T-cell (primary cell): Measurements from ENCODE around the gene VSIR. TPM values are rescaled to one million over a fixed set of nuclear protein-coding genes. Genes with fewer than 3 reads are reported as not detected.

Source experiments
- ATAC-seq, 4 experiments: fragments of 200-7000 bp in 3 of 4; fragments of 150-1000 bp in 1 of 4; cut with Tn5 transposase; replicated peaks in 1 of 4; 1 replicate in 3 of 4; 2 replicates in 1 of 4; pipeline ENCODE4 v1.10.0; 2021; ENCODE audit warnings: moderate library complexity in 3 of 4, mild to moderate bottlenecking in 2 of 4, moderate number of reproducible peaks in 1 of 4
- CTCF ChIA-PET, 2 donors: fragments of 300-600 bp; sonication (Branson Sonifier 250); formaldehyde crosslinking; loops; one replicate each; lab custom pipeline; 2022; ENCODE audit warnings: antibody characterized with exemption in 2 of 2; lab: Charles Lee
- POLR2A ChIA-PET, 2 donors: fragments of 300-600 bp; sonication (Branson Sonifier 250); formaldehyde crosslinking; loops; one replicate each; lab custom pipeline; 2022; ENCODE audit warnings: antibody characterized with exemption in 2 of 2; lab: Charles Lee
- DNase-seq, 35 experiments: peaks; one replicate each; pipeline versions ENCODE4 v3.0.0 to v3.0.0-alpha.2; 2013 to 2023
- H3K27ac ChIP-seq: one replicate; pipeline ENCODE4 v1.5.1; 2013; ENCODE audit warnings: low read length
- H3K27me3 ChIP-seq, 2 experiments: replicated peaks in 1 of 2; 1 replicate in 1 of 2; 2 replicates in 1 of 2; pipeline versions ENCODE4 v1.6.1 to v1.7.0; 2013; ENCODE audit warnings: low read length in 1 of 2, mixed read lengths in 1 of 2; ENCODE audit not compliant: control insufficient read depth in 2 of 2, insufficient read depth in 2 of 2; ENCODE audit errors: extremely low read depth in 1 of 2
- H3K36me3 ChIP-seq, 2 donors: 1 replicate in 1 of 2; 2 replicates in 1 of 2; pipeline versions ENCODE4 v1.6.1 to v1.7.0; 2013; ENCODE audit warnings: low read length in 1 of 2; ENCODE audit not compliant: control insufficient read depth in 2 of 2, insufficient read depth in 1 of 2; ENCODE audit errors: extremely low read depth in 1 of 2
- H3K4me1 ChIP-seq, 2 experiments: 1 replicate in 1 of 2; 2 replicates in 1 of 2; pipeline versions ENCODE4 v1.6.1 to v1.7.0; 2013; ENCODE audit warnings: low read length in 2 of 2, mixed read lengths in 1 of 2; ENCODE audit not compliant: insufficient read depth in 2 of 2, control insufficient read depth in 1 of 2; ENCODE audit errors: extremely low read depth in 1 of 2
- H3K4me3 ChIP-seq, 2 donors: 1 replicate in 1 of 2; 2 replicates in 1 of 2; pipeline versions ENCODE4 v1.5.1 to v1.7.0; 2013; ENCODE audit warnings: mild to moderate bottlenecking in 2 of 2, low read length in 1 of 2, moderate library complexity in 1 of 2; ENCODE audit not compliant: control insufficient read depth in 1 of 2; ENCODE audit errors: extremely low read depth in 1 of 2
- H3K9me3 ChIP-seq: 2 replicates; pipeline ENCODE4 v1.7.0; 2013
- H3K27ac Mint-ChIP-seq, 2 donors: one replicate each; pipeline ENCODE4 v1.8.0; 2020 to 2021; ENCODE audit warnings: mild to moderate bottlenecking in 2 of 2, mixed read lengths in 2 of 2
- H3K27me3 Mint-ChIP-seq, 2 donors: one replicate each; pipeline ENCODE4 v1.8.0; 2021 to 2022; ENCODE audit warnings: mixed read lengths in 2 of 2
- H3K36me3 Mint-ChIP-seq: one replicate; pipeline ENCODE4 v1.8.0; 2021; ENCODE audit warnings: mixed read lengths
- H3K4me1 Mint-ChIP-seq, 3 donors: one replicate each; pipeline ENCODE4 v1.8.0; 2020 to 2022; ENCODE audit warnings: mixed read lengths in 3 of 3, mild to moderate bottlenecking in 1 of 3
- H3K4me3 Mint-ChIP-seq, 3 donors: one replicate each; pipeline ENCODE4 v1.8.0; 2020 to 2022; ENCODE audit warnings: mild to moderate bottlenecking in 3 of 3, mixed read lengths in 3 of 3, moderate library complexity in 3 of 3
- H3K9me3 Mint-ChIP-seq, 3 donors: one replicate each; pipeline ENCODE4 v1.8.0; 2020 to 2022; ENCODE audit warnings: mixed read lengths in 3 of 3
- WGBS: methylation state at CpG from one replicate; pipeline ENCODE4 v1.1.5; 2013; ENCODE audit warnings: missing lambda C conversion rate; ENCODE audit not compliant: insufficient coverage; 5-methylcytosine and 5-hydroxymethylcytosine counted together
- total RNA-seq, 35 experiments: library from RNA in 6 of 35; stranded (reverse) in 6 of 35; fragments of 120-200 nt in 1 of 35; gene quantifications; one replicate each; pipeline versions ENCODE4 v1.2.1 to v1.2.4 and lab custom pipeline; 2013 to 2026

VSIR gene
- total RNA-seq, 5 donors from 2014 or later (not counting 1 experiment from before 2014, with no cell fraction given): 81.4 to 134 (median 98.3) TPM

DNA sequence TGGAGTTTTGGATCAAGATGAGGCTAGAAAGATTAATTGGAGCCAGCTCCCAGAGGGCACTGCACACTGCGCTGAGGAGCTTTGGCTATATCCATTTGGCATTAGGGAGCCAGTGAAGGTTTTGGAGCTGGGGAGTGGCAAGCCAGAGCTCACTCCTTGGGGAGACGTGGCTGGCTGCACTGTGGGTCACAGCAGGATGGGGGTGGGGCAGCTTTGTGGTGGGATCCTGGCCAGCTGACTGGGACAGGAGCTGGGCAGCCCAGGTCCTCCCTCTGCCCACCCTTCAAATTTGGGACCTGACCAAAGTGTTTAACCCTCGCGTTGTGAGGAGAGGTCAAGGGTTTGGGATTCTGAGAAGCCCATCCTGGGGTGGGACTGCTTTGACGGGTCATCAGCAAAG lies 58.7 kb downstream of the VSIR start:
- Mint-ChIP-seq H3K4me1 (peaks cover 55 to 65% (median 62%) of the 10 kb centered on the region in 3 donors), H3K9me3 (no peaks in the 10 kb centered on the region), H3K36me3 (no peaks in the 10 kb centered on the region), H3K27ac (peak overlapping the region; percentile 99), H3K27me3 (no peaks in the 10 kb centered on the region), H3K4me3 (peak overlapping the region; percentile 51 to 85 (median 57))
- WGBS: 20% methylated on average over 1 of the region's 5 CpGs
- Histone ChIP-seq H3K4me1 (peaks cover 36 to 67% of the 10 kb centered on the region in 2 experiments), H3K4me3 (peak overlapping the region; percentile 8 to 46), H3K9me3 (no peaks in the 10 kb centered on the region), H3K27ac (peak overlapping the region; percentile 71), H3K27me3 (no peaks in the 10 kb centered on the region), H3K36me3 (no peaks in the 10 kb centered on the region)
- ChIA-PET CTCF (no interaction called here), POLR2A (no interaction called here)
- DNase-seq (no peak), ATAC-seq (no peak)

DNA sequence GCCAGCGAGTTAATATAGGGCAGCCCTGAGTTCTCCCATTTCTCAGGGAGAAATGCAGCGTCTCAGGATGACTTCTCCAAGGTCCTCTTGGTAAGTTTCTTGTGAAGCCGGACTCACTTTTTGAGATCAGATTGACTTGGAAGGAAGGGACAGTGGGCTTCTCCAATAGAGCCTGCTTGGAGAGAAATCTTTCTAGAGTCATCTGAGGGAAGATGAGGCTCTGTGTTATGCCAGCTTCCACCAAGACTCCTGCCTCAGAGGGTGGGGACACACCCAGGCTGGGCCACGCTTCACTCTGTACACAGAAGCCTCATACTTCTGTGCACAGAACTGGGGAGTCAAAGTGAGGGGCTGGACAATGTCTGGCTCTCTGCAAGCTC lies 59.3 kb downstream of the VSIR start:
- Mint-ChIP-seq H3K4me3 (peak overlapping the region; percentile 51 to 85 (median 65)), H3K9me3 (no peaks in the 10 kb centered on the region), H3K36me3 (no peaks in the 10 kb centered on the region), H3K4me1 (peaks cover 60 to 69% (median 64%) of the 10 kb centered on the region in 3 donors), H3K27me3 (no peaks in the 10 kb centered on the region), H3K27ac (peak overlapping the region; percentile 99)
- Histone ChIP-seq H3K4me1 (peaks cover 36 to 66% of the 10 kb centered on the region in 2 experiments), H3K9me3 (no peaks in the 10 kb centered on the region), H3K27me3 (no peaks in the 10 kb centered on the region), H3K27ac (peak overlapping the region; percentile 71), H3K36me3 (no peaks in the 10 kb centered on the region), H3K4me3 (peak overlapping the region in 1 of 2 donors; percentile 8)
- no peak for DNase-seq
- ChIA-PET POLR2A (no interaction called here), CTCF (interaction anchor here in 1 of 2 donors (0.6 kb wide), 1 partner anchor 93 kb away, joined by 4 read pairs; no protein-coding TSS in a partner anchor)
- ATAC-seq: no peak
- 92% methylated on average over 2 of the region's 4 CpGs for WGBS

DNA sequence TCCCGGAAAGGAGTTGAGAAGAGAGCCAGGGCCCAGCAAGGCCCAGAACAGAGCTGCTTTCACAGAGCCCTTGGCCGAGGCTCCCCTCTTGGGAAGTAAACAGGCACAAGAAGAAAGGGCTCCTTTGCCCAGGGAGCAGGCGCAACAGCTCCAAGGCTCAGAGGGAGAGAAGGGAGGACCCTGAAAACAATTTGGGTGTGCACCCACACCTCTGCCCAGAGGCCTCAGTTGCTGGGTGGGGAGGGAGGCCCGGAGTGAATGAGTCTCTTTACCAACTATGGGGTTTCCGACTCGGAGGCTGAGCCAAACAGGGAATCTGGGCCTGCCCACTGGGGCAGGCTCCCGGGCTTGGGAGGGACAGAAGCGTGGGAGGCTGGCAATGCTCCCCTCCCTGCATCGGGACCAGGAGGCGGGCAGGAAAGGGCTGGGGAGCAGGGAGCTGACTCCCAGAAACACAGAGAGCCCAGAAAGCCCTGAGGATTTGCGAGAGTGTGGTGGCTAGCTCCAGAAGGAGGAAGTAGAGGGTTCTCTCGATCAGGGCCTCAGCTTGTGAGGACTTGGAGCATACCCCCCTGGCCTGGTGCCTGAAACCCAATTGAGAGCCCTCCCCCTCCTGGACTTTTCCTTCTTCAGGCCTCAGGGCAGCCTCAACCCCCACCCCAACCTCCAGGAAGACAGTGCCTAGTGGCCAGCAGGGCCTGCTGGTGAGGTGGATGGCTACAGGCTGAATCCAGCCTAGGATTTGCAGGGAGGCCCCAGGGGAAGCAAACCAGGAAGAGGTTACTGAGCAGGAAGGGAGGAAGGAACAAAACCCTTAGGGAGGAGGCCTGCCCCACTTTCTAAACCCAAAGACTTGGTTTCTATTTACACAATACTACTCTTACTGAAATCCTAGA lies 59.9 kb downstream of the VSIR start:
- Histone ChIP-seq H3K27ac (peak overlapping the region; percentile 71), H3K27me3 (no peaks in the 10 kb centered on the region), H3K4me1 (peaks cover 39 to 69% of the 10 kb centered on the region in 2 experiments), H3K4me3 (peak overlapping the region; percentile 8 to 40), H3K36me3 (no peaks in the 10 kb centered on the region), H3K9me3 (no peaks in the 10 kb centered on the region)
- Mint-ChIP-seq H3K27me3 (no peaks in the 10 kb centered on the region), H3K36me3 (no peaks in the 10 kb centered on the region), H3K4me1 (peaks cover 64 to 72% (median 65%) of the 10 kb centered on the region in 3 donors), H3K4me3 (peak overlapping the region; percentile 65 to 85 (median 72)), H3K27ac (peak overlapping the region; percentile 99), H3K9me3 (no peaks in the 10 kb centered on the region)
- ATAC-seq (peak; percentile 61 to 68 (median 63)), DNase-seq (peak in 17 of 35 experiments; percentile 15 to 61 (median 28))
- POLR2A ChIA-PET: no interaction called here
- CTCF ChIA-PET: interaction anchor here (0.6 to 1.7 kb wide), 3 partner anchors 17 to 93 kb away, joined by 3 to 4 read pairs (median 4); no protein-coding TSS in a partner anchor
- 87% methylated on average over 4 of the region's 12 CpGs for WGBS

DNA sequence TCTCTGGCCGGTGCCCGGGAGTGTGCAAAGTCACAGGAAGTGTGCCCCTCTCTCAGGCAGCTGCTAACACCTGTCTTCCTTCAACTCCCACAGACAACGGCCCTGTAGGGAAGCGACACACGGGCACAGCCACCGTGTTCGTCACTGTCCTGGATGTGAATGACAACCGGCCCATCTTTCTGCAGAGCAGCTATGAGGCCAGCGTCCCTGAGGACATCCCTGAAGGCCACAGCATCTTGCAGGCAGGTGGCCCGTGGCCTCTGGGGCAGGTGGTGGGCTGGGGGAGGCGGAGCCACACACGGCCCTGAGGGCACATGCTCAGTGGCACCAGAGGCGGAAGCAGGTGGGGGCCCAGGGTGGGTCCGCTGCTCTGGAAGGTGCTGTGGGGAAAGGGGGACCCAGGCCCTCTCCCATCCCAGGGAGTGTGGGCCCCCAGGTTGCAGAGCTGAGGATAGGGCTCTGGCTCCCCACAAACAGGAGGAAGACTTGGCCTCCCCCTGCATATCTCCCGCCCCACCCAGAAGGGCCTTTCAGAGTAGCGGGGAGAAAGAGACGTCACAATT lies 60.7 kb downstream of the VSIR start:
- Histone ChIP-seq H3K36me3 (no peaks in the 10 kb centered on the region), H3K4me1 (peaks cover 41 to 76% of the 10 kb centered on the region in 2 experiments), H3K9me3 (no peaks in the 10 kb centered on the region), H3K27ac (peak overlapping the region; percentile 71), H3K27me3 (no peaks in the 10 kb centered on the region), H3K4me3 (peak overlapping the region in 1 of 2 donors; percentile 40)
- H3K9me3 Mint-ChIP-seq: no peaks in the 10 kb centered on the region
- no peaks in the 10 kb centered on the region for H3K36me3 Mint-ChIP-seq
- ATAC-seq (peak; percentile 45 to 76 (median 58)), DNase-seq (peak in 12 of 35 experiments; percentile 7 to 67 (median 27))
- H3K4me1 Mint-ChIP-seq: peaks cover 71 to 78% (median 71%) of the 10 kb centered on the region in 3 donors
- 60% methylated on average over 11 of the region's 17 CpGs for WGBS
- ChIA-PET CTCF (interaction anchor here in 1 of 2 donors (1.4 to 1.7 kb wide), 2 partner anchors 12 to 18 kb away, joined by 4 read pairs; no protein-coding TSS in a partner anchor), POLR2A (interaction anchor here in 1 of 2 donors (0.7 kb wide), 1 partner anchor 10 kb away, joined by 3 read pairs; no protein-coding TSS in a partner anchor)
- peak overlapping the region; percentile 54 to 85 (median 65) for H3K4me3 Mint-ChIP-seq
- peak overlapping the region; percentile 99 for H3K27ac Mint-ChIP-seq
- H3K27me3 Mint-ChIP-seq: no peaks in the 10 kb centered on the region

DNA sequence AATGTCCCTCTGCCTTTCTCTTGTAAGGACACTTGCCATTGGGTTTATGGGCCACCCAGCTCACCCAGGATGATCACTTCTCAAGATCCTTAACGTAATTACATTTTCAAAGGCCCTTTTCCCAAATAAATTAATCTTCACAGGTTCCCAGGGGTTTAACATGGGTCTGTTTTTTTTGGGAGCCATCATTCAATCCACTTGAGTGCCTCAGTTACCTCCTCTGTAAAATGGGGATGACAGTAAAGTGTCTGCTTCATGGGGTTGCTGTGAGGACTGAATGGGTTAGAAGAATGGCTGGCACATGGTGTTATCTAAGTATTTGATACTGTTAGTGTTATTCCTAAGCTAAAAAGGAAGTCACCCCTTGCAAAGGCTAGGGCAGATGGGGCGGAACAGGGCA lies 61.1 kb downstream of the VSIR start:
- no peak for ATAC-seq
- Histone ChIP-seq H3K9me3 (no peaks in the 10 kb centered on the region), H3K4me1 (peaks cover 41 to 76% of the 10 kb centered on the region in 2 experiments), H3K27me3 (no peaks in the 10 kb centered on the region), H3K4me3 (no peak overlapping the region), H3K27ac (peak overlapping the region; percentile 71), H3K36me3 (no peaks in the 10 kb centered on the region)
- no CpG with 5 or more reads among the region's 2 CpGs for WGBS
- Mint-ChIP-seq H3K4me1 (peaks cover 70 to 77% (median 75%) of the 10 kb centered on the region in 3 donors), H3K9me3 (no peaks in the 10 kb centered on the region), H3K4me3 (peak overlapping the region in 1 of 3 donors; percentile 85), H3K36me3 (no peaks in the 10 kb centered on the region), H3K27me3 (no peaks in the 10 kb centered on the region), H3K27ac (peak overlapping the region; percentile 99)
- CTCF ChIA-PET: interaction anchor here in 1 of 2 donors (1.4 to 1.7 kb wide), 2 partner anchors 12 to 18 kb away, joined by 4 read pairs; no protein-coding TSS in a partner anchor
- no peak for DNase-seq
- POLR2A ChIA-PET: interaction anchor here in 1 of 2 donors (0.7 kb wide), 1 partner anchor 11 kb away, joined by 3 read pairs; no protein-coding TSS in a partner anchor
